K562 (cell line): ENCODE data around the gene TMEM135. TPM values are rescaled to one million over a fixed set of nuclear protein-coding genes. Genes with fewer than 3 reads are reported as not detected.

Source experiments
- ATAC-seq: fragments of 200-7000 bp; cut with Tn5 transposase; 3 replicates; pipeline ENCODE4 v1.9.1; 2020; ENCODE audit warnings: moderate library complexity
- BruUV-seq: library from RNA; stranded (reverse); fragments of 400-500 nt; replicated peaks from 2 replicates; lab custom pipeline; 2021; lab: Mats Ljungman, UMichigan
- CTCF ChIA-PET: fragments of 300-600 bp; formaldehyde crosslinking; extraction: SDS; loops from one replicate; lab custom pipeline; 2021; ENCODE audit warnings: low intra/inter-chr PET ratio; lab: Yijun Ruan, JAX
- POLR2A ChIA-PET: fragments of 300-600, 350-650 bp; sonication (Branson Sonifier 250); formaldehyde crosslinking; extraction: SDS; loops from one replicate; lab custom pipeline; 2021; ENCODE audit warnings: antibody characterized with exemption, inconsistent platforms; lab: Yijun Ruan, JAX
- DNase-seq, 4 experiments: peaks; one replicate each; pipeline versions ENCODE4 v3.0.0 to v3.0.0-alpha.2; 2011 to 2018; ENCODE audit warnings: low spot score in 3 of 4, mixed read lengths in 3 of 4; ENCODE audit errors: extremely low read depth in 1 of 4
- FAIRE-seq: peaks from 2 replicates; lab custom pipeline; 2011; peaks lifted over from hg19 to GRCh38; lab: Jason Lieb, UNC
- H2AFZ ChIP-seq: 2 replicates; pipeline ENCODE4 v1.6.0; 2011; ENCODE audit warnings: low read depth, low read length, control low read depth, inconsistent platforms
- H3K27ac ChIP-seq: fragments of 200-600 bp; 3 replicates; pipeline ENCODE4 v1.8.0; 2011; ENCODE audit warnings: low read depth, mild to moderate bottlenecking, control low read depth, inconsistent platforms, low read length, moderate library complexity, mixed read lengths; ENCODE audit errors: extremely low read depth
- H3K27me3 ChIP-seq, 2 experiments: fragments of 300-600 bp in 1 of 2; 2 replicates in 1 of 2; 3 replicates in 1 of 2; pipeline versions ENCODE4 v1.6.0 to v1.8.0; 2011; ENCODE audit warnings: inconsistent platforms in 2 of 2, low read length in 2 of 2, mild to moderate bottlenecking in 1 of 2, mixed read lengths in 1 of 2, moderate library complexity in 1 of 2; ENCODE audit not compliant: control insufficient read depth in 2 of 2, insufficient read depth in 2 of 2
- H3K36me3 ChIP-seq: fragments of 300-600 bp; 3 replicates; pipeline ENCODE4 v1.8.0; 2011; ENCODE audit warnings: mild to moderate bottlenecking, low read length, inconsistent platforms; ENCODE audit not compliant: control insufficient read depth, insufficient read depth
- H3K4me1 ChIP-seq, 2 experiments: fragments of 200-600 bp in 1 of 2; replicated peaks in 1 of 2; 2 replicates in 1 of 2; 3 replicates in 1 of 2; pipeline versions ENCODE4 v1.5.1 to v1.8.0; 2011; ENCODE audit warnings: inconsistent platforms in 2 of 2, low read length in 2 of 2, mild to moderate bottlenecking in 1 of 2, mixed read lengths in 1 of 2, moderate library complexity in 1 of 2; ENCODE audit not compliant: control insufficient read depth in 2 of 2, insufficient read depth in 2 of 2
- H3K4me2 ChIP-seq: 2 replicates; pipeline ENCODE4 v1.6.1; 2011; ENCODE audit warnings: low read length, control low read depth, inconsistent platforms, mixed read lengths; ENCODE audit not compliant: insufficient read depth
- H3K4me3 ChIP-seq: fragments of 200-600 bp; sonication (generic), shearing (Covaris generic); 2 replicates; pipeline ENCODE4 v1.5.1; 2016; ENCODE audit warnings: control low read depth, inconsistent platforms
- H3K79me2 ChIP-seq: fragments of 200-600 bp; 3 replicates; pipeline ENCODE4 v1.8.0; 2011; ENCODE audit warnings: low read length, inconsistent platforms; ENCODE audit not compliant: control insufficient read depth, insufficient read depth
- H3K9ac ChIP-seq, 2 experiments: 2 replicates each; pipeline versions ENCODE4 v1.6.0 to v1.6.1; 2011; ENCODE audit warnings: low read depth in 2 of 2, low read length in 2 of 2, control low read depth in 1 of 2, inconsistent platforms in 1 of 2, mild to moderate bottlenecking in 1 of 2, mixed read lengths in 1 of 2; ENCODE audit not compliant: insufficient read depth in 1 of 2
- H3K9me1 ChIP-seq: one replicate; pipeline ENCODE4 v1.6.0; 2011; ENCODE audit warnings: inconsistent platforms, mild to moderate bottlenecking, low read length, moderate library complexity; ENCODE audit not compliant: control insufficient read depth, insufficient read depth
- H3K9me3 ChIP-seq: replicated peaks from 2 replicates; pipeline ENCODE4 v1.5.1; 2011; ENCODE audit warnings: low read depth, low read length, inconsistent platforms; ENCODE audit not compliant: control insufficient read depth, insufficient read depth
- H4K20me1 ChIP-seq: replicated peaks from 2 replicates; pipeline ENCODE4 v1.6.1; 2011; ENCODE audit warnings: low read length, inconsistent platforms, mixed read lengths; ENCODE audit not compliant: control insufficient read depth, insufficient read depth
- CHD4 ChIP-seq: fragments of 200-600 bp; sonication (generic); IDR thresholded peaks from 3 replicates; pipeline ENCODE4 v1.6.1; 2012; ENCODE audit warnings: low read depth, mild to moderate bottlenecking, mixed read lengths, low read length, inconsistent platforms; ENCODE audit not compliant: insufficient read depth, insufficient replicate concordance, poor library complexity, severe bottlenecking
- CREBBP ChIP-seq: IDR thresholded peaks from one replicate; pipeline ENCODE4 v1.6.1; 2012; ENCODE audit warnings: low read depth, mild to moderate bottlenecking, control low read depth, inconsistent platforms, low read length
- LCOR ChIP-seq: sonication (generic); formaldehyde crosslinking; IDR thresholded peaks from 2 replicates; pipeline ENCODE4 v1.8.0; 2022; ENCODE audit warnings: mild to moderate bottlenecking, missing genetic modification reagents
- MECOM ChIP-seq: fragments of 250-450 bp; sonication (Bioruptor Pico); IDR thresholded peaks from 2 replicates; pipeline ENCODE4 v1.8.0; 2022; ENCODE audit warnings: inconsistent platforms
- RUNX1 ChIP-seq: sonication (generic); IDR thresholded peaks from 2 replicates; pipeline ENCODE4 v1.6.1; 2016; ENCODE audit warnings: antibody characterized with exemption, low read depth
- SIN3B ChIP-seq: fragments of 450-650 bp; IDR thresholded peaks from 2 replicates; pipeline ENCODE4 v1.6.1; 2017; ENCODE audit warnings: low read depth, mild to moderate bottlenecking, moderate library complexity
- SIRT6 ChIP-seq: IDR thresholded peaks from one replicate; pipeline ENCODE4 v1.6.1; 2012; ENCODE audit warnings: low read depth, mild to moderate bottlenecking, control low read depth, inconsistent platforms, low read length, moderate library complexity
- ZNF57 ChIP-seq: fragments of 450-650 bp; formaldehyde crosslinking; IDR thresholded peaks from 2 replicates; pipeline ENCODE4 v1.4.0; 2020; ENCODE audit warnings: mild to moderate bottlenecking, moderate library complexity
- WGBS: fragments of 100-300 bp; shearing (Covaris generic); methylation state at CpG from one replicate; pipeline ENCODE4 v1.1.6; 2016; ENCODE audit warnings: low coverage, mixed read lengths; ENCODE audit not compliant: insufficient coverage; ENCODE audit errors: missing lambda C conversion rate; 5-methylcytosine and 5-hydroxymethylcytosine counted together
- in situ Hi-C: fragments of 300-500 bp; cut with MboI; formaldehyde crosslinking; loops from 4 replicates; pipeline ENCODE4 v1.15.0; 2018; ENCODE audit warnings: inconsistent platforms, mixed read lengths
- intact Hi-C: fragments of 100-400 bp; cut with micrococcal nuclease; formaldehyde crosslinking; loops from 2 replicates; pipeline ENCODE4 v1.14.2; 2022
- polyA plus RNA-seq, 8 experiments: library from polyadenylated mRNA; depleted of rRNA in 4 of 8; stranded (reverse) in 5 of 8; unstranded in 3 of 8; fragments of >200 nt; fragmentation: Nextera tagmentation in 2 of 8; fragmentation: Illumina TruSeq in 1 of 8; extraction: Ambion mirVana in 2 of 8; extraction: Trizol in 1 of 8; gene quantifications; 2 replicates each; pipeline versions ENCODE4 v1.2.1 to v1.2.3, GENCODE V29; 2011 to 2014; ENCODE audit warnings: inconsistent platforms in 1 of 8, missing spikeins in 1 of 8
- total RNA-seq, 7 experiments: library from RNA; depleted of rRNA in 6 of 7; stranded (reverse); fragments of >200 nt in 6 of 7; fragmentation: Illumina TruSeq in 2 of 7; extraction: Trizol in 2 of 7; gene quantifications; 2 replicates each; pipeline versions ENCODE4 v1.2.1 to v1.2.3, GENCODE V29; 2011 to 2021; ENCODE audit warnings: low replicate concordance in 1 of 7
- TF ChIP-seq, protein P1 (sequence below): fragments of 450-650 bp; conservative IDR thresholded peaks from 2 replicates; pipeline ENCODE4 v1.6.1; 2016; ENCODE audit warnings: missing genetic modification characterization, low read depth, mild to moderate bottlenecking, control low read depth, missing compliant biosample characterization
- TF ChIP-seq, protein P2 (sequence below): sonication (generic); formaldehyde crosslinking; IDR thresholded peaks from 2 replicates; pipeline ENCODE4 v1.8.0; 2022; ENCODE audit warnings: mild to moderate bottlenecking, missing genetic modification reagents
- TF ChIP-seq, protein P3 (sequence below): fragments of 450-650 bp; conservative IDR thresholded peaks from 2 replicates; pipeline ENCODE4 v1.6.1; 2016; ENCODE audit warnings: missing genetic modification characterization, low read depth, mild to moderate bottlenecking, missing compliant biosample characterization, moderate library complexity
- TF ChIP-seq, protein P4 (sequence below): fragments of 200-800 bp; sonication (Bioruptor generic); IDR thresholded peaks from 2 replicates; pipeline ENCODE4 v1.6.1; 2016; ENCODE audit warnings: missing genetic modification characterization, missing compliant biosample characterization

The TMEM135 gene
- total and polyA plus RNA-seq, 9 of the 15 experiments (the other 6 are each of a cell fraction or from before 2014, with no cell fraction given) = 17.3 to 53.6 (median 24.9) TPM

DNA sequence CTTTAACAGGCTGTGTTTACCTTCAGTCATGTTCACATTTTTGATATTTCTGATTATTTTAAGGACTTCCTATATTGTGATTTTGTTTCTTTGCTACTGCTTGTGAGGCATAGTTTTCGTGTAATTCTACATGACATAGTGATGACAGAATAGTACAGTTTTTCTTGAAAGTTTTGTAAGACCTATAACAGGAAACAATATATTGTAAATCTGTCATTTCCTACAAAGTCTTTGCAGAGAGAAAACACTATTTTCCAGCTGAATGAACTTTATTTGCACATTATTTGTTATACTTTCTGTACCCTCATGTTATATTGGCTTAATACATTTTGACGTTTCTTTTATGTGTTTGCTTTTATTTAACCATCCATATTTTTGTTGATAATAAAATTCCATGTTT lies 191.1 kb downstream of the TMEM135 start:
- no peaks in the 10 kb centered on the region for H3K79me2 ChIP-seq
- in situ Hi-C loops = no loop called here
- no peak overlapping the region for H3K9ac ChIP-seq
- no peaks in the 10 kb centered on the region for H4K20me1 ChIP-seq
- 19% methylated on average over 2 of the region's 2 CpGs for WGBS
- no peak for TF ChIP-seq SIN3B
- no peak for TF ChIP-seq CREBBP
- TF ChIP-seq, protein P1, sequence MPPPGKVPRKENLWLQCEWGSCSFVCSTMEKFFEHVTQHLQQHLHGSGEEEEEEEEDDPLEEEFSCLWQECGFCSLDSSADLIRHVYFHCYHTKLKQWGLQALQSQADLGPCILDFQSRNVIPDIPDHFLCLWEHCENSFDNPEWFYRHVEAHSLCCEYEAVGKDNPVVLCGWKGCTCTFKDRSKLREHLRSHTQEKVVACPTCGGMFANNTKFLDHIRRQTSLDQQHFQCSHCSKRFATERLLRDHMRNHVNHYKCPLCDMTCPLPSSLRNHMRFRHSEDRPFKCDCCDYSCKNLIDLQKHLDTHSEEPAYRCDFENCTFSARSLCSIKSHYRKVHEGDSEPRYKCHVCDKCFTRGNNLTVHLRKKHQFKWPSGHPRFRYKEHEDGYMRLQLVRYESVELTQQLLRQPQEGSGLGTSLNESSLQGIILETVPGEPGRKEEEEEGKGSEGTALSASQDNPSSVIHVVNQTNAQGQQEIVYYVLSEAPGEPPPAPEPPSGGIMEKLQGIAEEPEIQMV (tag) = no peak
- TF ChIP-seq, protein P2, sequence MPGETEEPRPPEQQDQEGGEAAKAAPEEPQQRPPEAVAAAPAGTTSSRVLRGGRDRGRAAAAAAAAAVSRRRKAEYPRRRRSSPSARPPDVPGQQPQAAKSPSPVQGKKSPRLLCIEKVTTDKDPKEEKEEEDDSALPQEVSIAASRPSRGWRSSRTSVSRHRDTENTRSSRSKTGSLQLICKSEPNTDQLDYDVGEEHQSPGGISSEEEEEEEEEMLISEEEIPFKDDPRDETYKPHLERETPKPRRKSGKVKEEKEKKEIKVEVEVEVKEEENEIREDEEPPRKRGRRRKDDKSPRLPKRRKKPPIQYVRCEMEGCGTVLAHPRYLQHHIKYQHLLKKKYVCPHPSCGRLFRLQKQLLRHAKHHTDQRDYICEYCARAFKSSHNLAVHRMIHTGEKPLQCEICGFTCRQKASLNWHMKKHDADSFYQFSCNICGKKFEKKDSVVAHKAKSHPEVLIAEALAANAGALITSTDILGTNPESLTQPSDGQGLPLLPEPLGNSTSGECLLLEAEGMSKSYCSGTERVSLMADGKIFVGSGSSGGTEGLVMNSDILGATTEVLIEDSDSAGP (CRISPR knock-in tag) = no peak
- TF ChIP-seq, protein P3, sequence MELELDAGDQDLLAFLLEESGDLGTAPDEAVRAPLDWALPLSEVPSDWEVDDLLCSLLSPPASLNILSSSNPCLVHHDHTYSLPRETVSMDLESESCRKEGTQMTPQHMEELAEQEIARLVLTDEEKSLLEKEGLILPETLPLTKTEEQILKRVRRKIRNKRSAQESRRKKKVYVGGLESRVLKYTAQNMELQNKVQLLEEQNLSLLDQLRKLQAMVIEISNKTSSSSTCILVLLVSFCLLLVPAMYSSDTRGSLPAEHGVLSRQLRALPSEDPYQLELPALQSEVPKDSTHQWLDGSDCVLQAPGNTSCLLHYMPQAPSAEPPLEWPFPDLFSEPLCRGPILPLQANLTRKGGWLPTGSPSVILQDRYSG (tag) = no peak
- TF ChIP-seq ZNF57 = no peak
- TF ChIP-seq RUNX1 = no peak
- no peak for TF ChIP-seq SIRT6
- TF ChIP-seq LCOR (CRISPR knock-in tag) = no peak
- TF ChIP-seq, protein P4, sequence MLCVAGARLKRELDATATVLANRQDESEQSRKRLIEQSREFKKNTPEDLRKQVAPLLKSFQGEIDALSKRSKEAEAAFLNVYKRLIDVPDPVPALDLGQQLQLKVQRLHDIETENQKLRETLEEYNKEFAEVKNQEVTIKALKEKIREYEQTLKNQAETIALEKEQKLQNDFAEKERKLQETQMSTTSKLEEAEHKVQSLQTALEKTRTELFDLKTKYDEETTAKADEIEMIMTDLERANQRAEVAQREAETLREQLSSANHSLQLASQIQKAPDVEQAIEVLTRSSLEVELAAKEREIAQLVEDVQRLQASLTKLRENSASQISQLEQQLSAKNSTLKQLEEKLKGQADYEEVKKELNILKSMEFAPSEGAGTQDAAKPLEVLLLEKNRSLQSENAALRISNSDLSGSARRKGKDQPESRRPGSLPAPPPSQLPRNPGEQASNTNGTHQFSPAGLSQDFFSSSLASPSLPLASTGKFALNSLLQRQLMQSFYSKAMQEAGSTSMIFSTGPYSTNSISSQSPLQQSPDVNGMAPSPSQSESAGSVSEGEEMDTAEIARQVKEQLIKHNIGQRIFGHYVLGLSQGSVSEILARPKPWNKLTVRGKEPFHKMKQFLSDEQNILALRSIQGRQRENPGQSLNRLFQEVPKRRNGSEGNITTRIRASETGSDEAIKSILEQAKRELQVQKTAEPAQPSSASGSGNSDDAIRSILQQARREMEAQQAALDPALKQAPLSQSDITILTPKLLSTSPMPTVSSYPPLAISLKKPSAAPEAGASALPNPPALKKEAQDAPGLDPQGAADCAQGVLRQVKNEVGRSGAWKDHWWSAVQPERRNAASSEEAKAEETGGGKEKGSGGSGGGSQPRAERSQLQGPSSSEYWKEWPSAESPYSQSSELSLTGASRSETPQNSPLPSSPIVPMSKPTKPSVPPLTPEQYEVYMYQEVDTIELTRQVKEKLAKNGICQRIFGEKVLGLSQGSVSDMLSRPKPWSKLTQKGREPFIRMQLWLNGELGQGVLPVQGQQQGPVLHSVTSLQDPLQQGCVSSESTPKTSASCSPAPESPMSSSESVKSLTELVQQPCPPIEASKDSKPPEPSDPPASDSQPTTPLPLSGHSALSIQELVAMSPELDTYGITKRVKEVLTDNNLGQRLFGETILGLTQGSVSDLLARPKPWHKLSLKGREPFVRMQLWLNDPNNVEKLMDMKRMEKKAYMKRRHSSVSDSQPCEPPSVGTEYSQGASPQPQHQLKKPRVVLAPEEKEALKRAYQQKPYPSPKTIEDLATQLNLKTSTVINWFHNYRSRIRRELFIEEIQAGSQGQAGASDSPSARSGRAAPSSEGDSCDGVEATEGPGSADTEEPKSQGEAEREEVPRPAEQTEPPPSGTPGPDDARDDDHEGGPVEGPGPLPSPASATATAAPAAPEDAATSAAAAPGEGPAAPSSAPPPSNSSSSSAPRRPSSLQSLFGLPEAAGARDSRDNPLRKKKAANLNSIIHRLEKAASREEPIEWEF (CRISPR knock-in tag) = no peak
- no peak for TF ChIP-seq CHD4
- no peak for TF ChIP-seq MECOM (CRISPR knock-in tag)
- TF ChIP-seq, all 486 proteins: peak for 0
- ChIA-PET POLR2A (no interaction called here), CTCF (no interaction called here)
- ATAC-seq (no peak), FAIRE-seq (no peak), DNase-seq (no peak)
- H3K9me1 ChIP-seq = no peaks in the 10 kb centered on the region
- H3K4me3 ChIP-seq = no peak overlapping the region
- no peaks in the 10 kb centered on the region for H3K4me1 ChIP-seq
- peaks cover 3% of the 10 kb centered on the region; the same call in 1 of the 3 replicates for H3K36me3 ChIP-seq
- H3K27ac ChIP-seq = no peak overlapping the region
- H3K4me2 ChIP-seq = no peak overlapping the region
- BruUV-seq = no TSS peak
- H3K9me3 ChIP-seq = peaks cover 8% of the 10 kb centered on the region
- no peak overlapping the region for H2AFZ ChIP-seq
- no peaks in the 10 kb centered on the region for H3K27me3 ChIP-seq
- intact Hi-C loops = no loop called here
